CD4-positive, alpha-beta memory T cell (primary cell): ENCODE results near the gene FGL2. TPM values are rescaled to one million over a fixed set of nuclear protein-coding genes. Genes with fewer than 3 reads are reported as not detected.

Experiments
- CTCF ChIA-PET: fragments of 350-600 bp; sonication (Branson Sonifier 250); formaldehyde crosslinking; loops from one replicate; lab custom pipeline; 2021; ENCODE audit warnings: inconsistent platforms; ENCODE audit not compliant: partially characterized antibody; lab: Charles Lee
- POLR2A ChIA-PET: fragments of 350-600 bp; sonication (Branson Sonifier 250); formaldehyde crosslinking; loops from one replicate; lab custom pipeline; 2021; ENCODE audit not compliant: partially characterized antibody; lab: Charles Lee
- DNase-seq, 5 donors: peaks; one replicate each; pipeline versions ENCODE4 v3.0.0 to v3.0.0-alpha.2; 2020 to 2022; ENCODE audit warnings: mixed read lengths in 1 of 5
- H3K27ac ChIP-seq: one replicate; pipeline ENCODE4 v1.7.0; 2013; ENCODE audit warnings: low read depth, low read length
- H3K27me3 ChIP-seq: 2 replicates; pipeline ENCODE4 v1.7.0; 2013; ENCODE audit warnings: mild to moderate bottlenecking, low read length, moderate library complexity; ENCODE audit not compliant: insufficient read depth
- H3K36me3 ChIP-seq: 2 replicates; pipeline ENCODE4 v1.7.0; 2013; ENCODE audit warnings: mild to moderate bottlenecking, low read length, moderate library complexity; ENCODE audit not compliant: insufficient read depth
- H3K4me1 ChIP-seq: 2 replicates; pipeline ENCODE4 v1.7.0; 2013; ENCODE audit warnings: mild to moderate bottlenecking, low read length, moderate library complexity; ENCODE audit not compliant: insufficient read depth
- H3K4me3 ChIP-seq, 2 donors: one replicate each; pipeline ENCODE4 v1.7.0; 2013; ENCODE audit warnings: low read length in 2 of 2, mild to moderate bottlenecking in 1 of 2
- H3K9me3 ChIP-seq, 2 donors: one replicate each; pipeline ENCODE4 v1.7.0; 2013; ENCODE audit warnings: low read length in 2 of 2, control low read depth in 1 of 2; ENCODE audit not compliant: control insufficient read depth in 1 of 2
- H3K27ac Mint-ChIP-seq, 7 donors: one replicate each; pipeline ENCODE4 v1.8.0; 2020 to 2021; ENCODE audit warnings: mixed read lengths in 7 of 7, mild to moderate bottlenecking in 6 of 7, inconsistent platforms in 3 of 7, moderate library complexity in 3 of 7
- H3K27me3 Mint-ChIP-seq, 2 donors: one replicate each; pipeline ENCODE4 v1.8.0; 2020 to 2021; ENCODE audit warnings: mixed read lengths in 2 of 2
- H3K36me3 Mint-ChIP-seq, 2 donors: one replicate each; pipeline ENCODE4 v1.8.0; 2020 to 2021; ENCODE audit warnings: mixed read lengths in 2 of 2, inconsistent platforms in 1 of 2, mild to moderate bottlenecking in 1 of 2
- H3K4me1 Mint-ChIP-seq, 4 donors: one replicate each; pipeline ENCODE4 v1.8.0; 2020 to 2021; ENCODE audit warnings: mixed read lengths in 4 of 4, mild to moderate bottlenecking in 1 of 4
- H3K4me3 Mint-ChIP-seq, 8 donors: one replicate each; pipeline ENCODE4 v1.8.0; 2020 to 2021; ENCODE audit warnings: mixed read lengths in 8 of 8, mild to moderate bottlenecking in 7 of 8, moderate library complexity in 6 of 8, inconsistent platforms in 3 of 8
- H3K9me3 Mint-ChIP-seq, 8 donors: one replicate each; pipeline ENCODE4 v1.8.0; 2020 to 2021; ENCODE audit warnings: mixed read lengths in 8 of 8, mild to moderate bottlenecking in 5 of 8, inconsistent platforms in 3 of 8, moderate library complexity in 1 of 8
- intact Hi-C: fragments of 100-400 bp; cut with micrococcal nuclease; formaldehyde crosslinking; loops from one replicate; pipeline ENCODE4 v1.15.1; 2023
- polyA plus RNA-seq, 2 donors: library from polyadenylated mRNA; unstranded; fragments of 300-500 nt; fragmentation: Illumina TruSeq; gene quantifications; one replicate each; pipeline ENCODE4 v1.2.3, GENCODE V29; 2021
- total RNA-seq, 2 experiments: library from RNA; stranded (reverse); gene quantifications; one replicate each; pipeline ENCODE4 v1.2.3, GENCODE V29; 2021

FGL2 gene
- total and polyA plus RNA-seq, 4 experiments from 2014 or later: 2.5 to 4.6 (median 3.7) TPM

DNA sequence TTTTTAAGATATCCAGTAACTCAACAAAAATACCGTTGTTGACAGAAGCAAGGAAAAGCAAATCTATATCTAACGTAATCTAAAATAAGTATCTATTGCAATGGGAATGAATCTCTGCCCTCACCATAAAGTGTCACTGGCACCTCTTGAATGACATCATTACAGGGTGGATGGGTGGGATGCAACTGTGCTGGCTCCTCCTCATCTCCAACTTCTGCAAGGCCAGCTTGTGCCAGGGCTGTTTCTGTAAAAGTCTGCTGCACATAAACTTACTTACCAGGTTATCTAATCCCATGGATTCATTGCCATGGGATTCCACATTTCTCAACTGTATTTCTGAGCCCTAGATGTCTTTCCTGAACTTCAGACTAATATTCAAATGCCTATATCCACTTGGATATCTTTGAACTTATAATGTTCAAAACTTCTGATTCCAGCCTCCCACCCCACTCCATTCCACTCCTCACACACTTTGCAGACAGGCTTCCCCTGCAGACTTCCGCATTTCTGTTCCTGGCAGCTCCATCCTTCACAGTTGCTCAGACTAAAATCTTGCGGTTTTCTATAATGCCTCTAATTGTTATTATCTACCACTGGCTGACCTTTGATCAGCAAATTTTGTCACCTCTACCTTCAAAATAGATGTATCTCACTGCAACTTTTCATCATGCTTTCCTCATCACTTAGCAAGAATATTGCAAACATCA lies 10.7 kb downstream of the FGL2 start:
- no peak overlapping the region for H3K4me3 ChIP-seq
- H3K27me3 ChIP-seq: no peaks in the 10 kb centered on the region
- H3K36me3 ChIP-seq: no peaks in the 10 kb centered on the region
- POLR2A ChIA-PET: no interaction called here
- Mint-ChIP-seq H3K27me3 (no peaks in the 10 kb centered on the region), H3K36me3 (peaks cover 0 to 3% of the 10 kb centered on the region in 2 donors), H3K27ac (no peak overlapping the region), H3K9me3 (peaks cover 0 to 3% (median 0%) of the 10 kb centered on the region in 8 donors), H3K4me3 (no peak overlapping the region), H3K4me1 (peaks cover 8 to 19% (median 12%) of the 10 kb centered on the region in 4 donors)
- no peak for DNase-seq
- H3K27ac ChIP-seq: no peak overlapping the region
- CTCF ChIA-PET: interaction anchor here (1.1 kb wide), 1 partner anchor 18 kb away, joined by 3 read pairs; no protein-coding TSS in a partner anchor
- H3K4me1 ChIP-seq: peaks cover 11% of the 10 kb centered on the region
- intact Hi-C loops: no loop called here
- H3K9me3 ChIP-seq: no peaks in the 10 kb centered on the region

DNA sequence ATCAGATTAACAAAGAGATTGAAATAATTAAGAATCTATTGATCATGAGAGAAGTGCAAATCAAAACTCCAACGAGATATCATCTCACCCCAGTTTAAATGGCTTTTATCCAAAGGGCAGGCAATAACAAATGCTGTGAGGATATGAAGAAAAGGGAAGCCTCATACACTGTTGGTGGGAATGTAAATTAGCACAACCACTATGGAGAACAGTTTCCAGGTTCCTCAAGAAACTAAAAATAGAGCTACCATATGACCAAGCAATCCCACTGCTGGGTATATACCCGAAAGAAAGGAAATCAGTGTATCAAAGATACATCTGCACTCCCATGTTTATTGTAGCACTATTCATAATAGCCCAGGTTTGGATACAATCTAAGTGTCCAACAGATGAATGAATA lies 13.8 kb downstream of the FGL2 start:
- CTCF ChIA-PET: no interaction called here
- no peak overlapping the region for H3K27ac ChIP-seq

DNA sequence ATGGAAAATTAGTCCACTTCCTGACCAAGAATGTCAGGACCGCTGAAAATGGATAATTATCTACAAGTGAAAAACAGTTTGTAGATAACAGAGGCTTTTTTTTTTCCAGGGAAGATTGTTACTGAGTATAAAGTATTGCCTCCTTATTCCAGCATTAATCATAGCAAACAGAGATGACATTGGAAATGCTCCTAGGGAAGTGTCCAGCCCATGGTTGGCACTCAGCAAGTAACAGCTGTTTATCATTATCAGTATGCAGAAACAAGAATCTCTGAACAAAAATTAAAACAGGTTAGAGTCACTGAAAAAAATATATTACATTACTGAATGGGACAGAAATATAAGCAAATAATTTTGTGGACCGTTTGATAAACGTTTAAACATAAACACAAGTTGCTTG lies 14.6 kb downstream of the FGL2 start:
- Histone ChIP-seq H3K9me3 (no peaks in the 10 kb centered on the region), H3K27ac (no peak overlapping the region), H3K36me3 (no peaks in the 10 kb centered on the region), H3K4me1 (no peaks in the 10 kb centered on the region), H3K27me3 (no peaks in the 10 kb centered on the region), H3K4me3 (no peak overlapping the region)
- no peak overlapping the region for H3K4me3 Mint-ChIP-seq
- no peaks in the 10 kb centered on the region for H3K27me3 Mint-ChIP-seq
- DNase-seq: no peak
- CTCF ChIA-PET: no interaction called here
- no peak overlapping the region for H3K27ac Mint-ChIP-seq
- POLR2A ChIA-PET: no interaction called here
- peaks cover 0 to 3% (median 0%) of the 10 kb centered on the region in 8 donors for H3K9me3 Mint-ChIP-seq
- intact Hi-C loops: no loop called here
- peaks cover 0 to 5% of the 10 kb centered on the region in 2 donors for H3K36me3 Mint-ChIP-seq
- no peaks in the 10 kb centered on the region for H3K4me1 Mint-ChIP-seq

More for the DNA sequence above, 13.8 kb downstream of the FGL2 start:
- Mint-ChIP-seq H3K27me3 (no peaks in the 10 kb centered on the region), H3K4me3 (no peak overlapping the region), H3K27ac (no peak overlapping the region), H3K36me3 (peaks cover 0 to 5% of the 10 kb centered on the region in 2 donors), H3K9me3 (peaks cover 0 to 3% (median 0%) of the 10 kb centered on the region in 8 donors), H3K4me1 (no peaks in the 10 kb centered on the region)
- H3K36me3 ChIP-seq: no peaks in the 10 kb centered on the region
- POLR2A ChIA-PET: no interaction called here
- no peak overlapping the region for H3K4me3 ChIP-seq
- H3K27me3 ChIP-seq: no peaks in the 10 kb centered on the region
- DNase-seq: no peak
- no peaks in the 10 kb centered on the region for H3K4me1 ChIP-seq
- intact Hi-C loops: no loop called here
- no peaks in the 10 kb centered on the region for H3K9me3 ChIP-seq

DNA sequence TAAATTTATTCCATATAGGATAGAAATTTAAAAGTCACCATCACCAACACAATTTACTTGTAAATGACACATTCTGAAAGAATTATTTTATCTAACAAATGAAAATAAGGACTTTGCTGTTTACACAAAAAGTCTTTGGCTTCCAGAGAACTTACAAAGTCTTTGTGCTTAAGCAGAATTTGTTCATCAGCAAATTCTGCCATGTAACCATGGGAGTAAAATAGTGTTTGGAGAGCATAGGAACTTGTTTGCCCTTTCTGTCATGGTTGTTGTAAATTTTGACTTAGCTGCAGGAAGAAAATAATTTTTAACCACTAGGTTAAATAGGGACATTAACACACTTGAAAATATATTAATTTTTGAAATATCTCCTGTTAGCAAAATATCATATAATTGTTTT lies 15.2 kb downstream of the FGL2 start:
- Mint-ChIP-seq H3K27ac (no peak overlapping the region), H3K36me3 (peaks cover 0 to 5% of the 10 kb centered on the region in 2 donors), H3K4me3 (no peak overlapping the region), H3K9me3 (peaks cover 0 to 3% (median 0%) of the 10 kb centered on the region in 8 donors), H3K27me3 (no peaks in the 10 kb centered on the region), H3K4me1 (no peaks in the 10 kb centered on the region)
- H3K4me3 ChIP-seq: no peak overlapping the region
- H3K27ac ChIP-seq: no peak overlapping the region
- no peaks in the 10 kb centered on the region for H3K27me3 ChIP-seq
- intact Hi-C loops: no loop called here
- DNase-seq: no peak
- H3K9me3 ChIP-seq: no peaks in the 10 kb centered on the region
- H3K4me1 ChIP-seq: no peaks in the 10 kb centered on the region
- CTCF ChIA-PET: no interaction called here
- POLR2A ChIA-PET: interaction anchor here (0.6 to 1.2 kb wide), 2 partner anchors 54 to 808 kb away, joined by 3 to 4 read pairs; no protein-coding TSS in a partner anchor
- no peaks in the 10 kb centered on the region for H3K36me3 ChIP-seq

DNA sequence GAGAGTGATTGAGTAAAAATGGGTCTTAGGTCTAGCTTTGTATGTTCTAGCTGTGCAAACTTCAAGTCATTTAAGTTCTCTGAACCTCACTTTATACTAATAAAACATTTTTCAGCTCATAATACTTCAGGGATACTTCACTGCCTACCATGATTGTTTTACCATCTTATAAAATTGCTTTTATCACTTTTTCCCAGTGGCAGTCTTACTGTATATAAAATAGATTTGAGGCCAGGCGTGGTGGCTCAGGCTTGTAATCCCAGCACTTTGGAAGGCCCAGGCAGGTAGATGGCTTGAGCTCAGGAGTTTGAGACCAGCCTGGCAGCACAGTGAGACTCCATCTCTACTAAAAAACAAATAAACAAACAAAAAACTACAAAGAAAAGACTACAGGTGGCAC lies 17.4 kb downstream of the FGL2 start:
- DNase-seq: no peak
- H3K4me1 Mint-ChIP-seq: no peaks in the 10 kb centered on the region
- Histone ChIP-seq H3K27ac (no peak overlapping the region), H3K4me3 (no peak overlapping the region), H3K4me1 (no peaks in the 10 kb centered on the region), H3K36me3 (no peaks in the 10 kb centered on the region), H3K9me3 (no peaks in the 10 kb centered on the region), H3K27me3 (no peaks in the 10 kb centered on the region)
- peaks cover 0 to 3% (median 0%) of the 10 kb centered on the region in 8 donors for H3K9me3 Mint-ChIP-seq
- POLR2A ChIA-PET: no interaction called here
- no peak overlapping the region for H3K27ac Mint-ChIP-seq
- no peak overlapping the region for H3K4me3 Mint-ChIP-seq
- intact Hi-C loops: no loop called here
- CTCF ChIA-PET: interaction anchor here (0.6 kb wide), 1 partner anchor 148 kb away, joined by 3 read pairs; no protein-coding TSS in a partner anchor
- H3K27me3 Mint-ChIP-seq: no peaks in the 10 kb centered on the region
- H3K36me3 Mint-ChIP-seq: peaks cover 0 to 5% of the 10 kb centered on the region in 2 donors

DNA sequence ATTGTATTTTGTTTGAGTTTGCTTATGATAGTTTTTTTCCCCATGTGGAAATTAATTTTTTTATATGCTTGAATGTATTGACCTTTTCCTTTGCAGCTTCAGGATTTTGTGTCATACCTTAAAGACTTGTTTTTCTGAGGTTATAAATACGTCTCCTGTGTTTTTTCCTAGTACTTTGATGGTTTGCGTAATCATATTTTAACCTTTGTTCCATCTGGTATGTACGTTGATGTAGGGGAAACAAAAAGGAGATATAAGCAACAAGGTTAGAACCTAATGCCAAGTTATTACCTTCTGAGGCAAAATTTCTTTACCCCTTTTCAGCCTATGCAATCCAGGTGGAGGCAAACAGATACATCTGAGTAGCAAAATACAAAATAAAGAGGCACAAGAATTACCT lies 17.9 kb downstream of the FGL2 start:
- H3K36me3 ChIP-seq: no peaks in the 10 kb centered on the region
- H3K27me3 Mint-ChIP-seq: no peaks in the 10 kb centered on the region
- H3K9me3 Mint-ChIP-seq: peaks cover 0 to 3% (median 0%) of the 10 kb centered on the region in 8 donors
- H3K4me3 Mint-ChIP-seq: no peak overlapping the region
- no peak overlapping the region for H3K27ac Mint-ChIP-seq
- H3K36me3 Mint-ChIP-seq: peaks cover 0 to 5% of the 10 kb centered on the region in 2 donors
- no peaks in the 10 kb centered on the region for H3K4me1 ChIP-seq
- CTCF ChIA-PET: interaction anchor here (0.6 to 0.7 kb wide), 2 partner anchors 65 to 148 kb away, joined by 3 read pairs; no protein-coding TSS in a partner anchor
- POLR2A ChIA-PET: no interaction called here
- intact Hi-C loops: no loop called here
- no peaks in the 10 kb centered on the region for H3K4me1 Mint-ChIP-seq
- H3K4me3 ChIP-seq: no peak overlapping the region
- DNase-seq: no peak
- H3K27me3 ChIP-seq: no peaks in the 10 kb centered on the region
- H3K27ac ChIP-seq: no peak overlapping the region
- H3K9me3 ChIP-seq: no peaks in the 10 kb centered on the region

DNA sequence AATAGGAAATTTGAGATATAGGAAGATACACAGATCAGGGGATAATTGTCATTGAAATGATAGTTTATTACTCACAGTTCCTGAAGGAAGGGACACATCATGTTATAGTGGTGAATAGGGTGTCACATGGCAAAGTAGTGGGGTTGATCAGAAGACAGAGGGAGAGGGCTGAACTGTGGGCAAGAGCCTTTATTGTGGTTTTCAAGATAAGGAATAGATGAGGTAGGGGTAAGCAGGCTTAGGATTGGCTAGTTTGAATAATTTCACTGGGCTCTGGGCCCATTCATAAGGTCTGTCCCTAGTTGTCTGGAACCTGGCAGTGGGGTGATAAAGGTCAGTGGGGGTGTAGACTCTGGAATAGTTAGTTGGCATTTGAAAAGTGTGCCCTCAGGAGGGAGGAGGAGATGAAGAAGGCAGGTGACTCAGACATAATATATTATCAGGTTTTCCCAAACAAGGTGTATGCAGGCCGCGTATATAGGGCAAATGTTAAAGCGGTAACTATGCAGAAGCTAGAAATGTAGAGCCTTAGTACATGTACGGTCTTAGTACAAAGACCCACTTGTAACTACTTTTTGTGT lies 18.5 kb downstream of the FGL2 start:
- Histone ChIP-seq H3K4me1 (no peaks in the 10 kb centered on the region), H3K27ac (no peak overlapping the region), H3K36me3 (no peaks in the 10 kb centered on the region), H3K9me3 (no peaks in the 10 kb centered on the region), H3K27me3 (no peaks in the 10 kb centered on the region), H3K4me3 (no peak overlapping the region)
- intact Hi-C loops: no loop called here
- no peak for DNase-seq
- no peak overlapping the region for H3K27ac Mint-ChIP-seq
- ChIA-PET CTCF (interaction anchor here (0.7 kb wide), 1 partner anchor 66 kb away, joined by 3 read pairs; no protein-coding TSS in a partner anchor), POLR2A (no interaction called here)
- H3K27me3 Mint-ChIP-seq: no peaks in the 10 kb centered on the region
- no peaks in the 10 kb centered on the region for H3K4me1 Mint-ChIP-seq
- peaks cover 0 to 5% of the 10 kb centered on the region in 2 donors for H3K36me3 Mint-ChIP-seq
- H3K4me3 Mint-ChIP-seq: peak overlapping the region in 1 of 8 donors; percentile 61
- H3K9me3 Mint-ChIP-seq: peaks cover 0 to 3% (median 0%) of the 10 kb centered on the region in 8 donors
